Esophagus squamous epithelium (tissue), 4 donors: Measurements from ENCODE around the gene COL28A1.

Experiments used
- POLR2A ChIP-seq, 4 donors: fragments of 450-650 bp; IDR thresholded peaks; one replicate each; pipeline ENCODE4 v1.6.1; 2017; ENCODE audit warnings: antibody characterized with exemption in 4 of 4, mild to moderate bottlenecking in 4 of 4, moderate library complexity in 3 of 4
- TF ChIP-seq, protein P1 (sequence below), 6 experiments: fragments of 450-650 bp in 4 of 6; fragments of 200-600 bp in 2 of 6; sonication (generic) in 2 of 6; IDR thresholded peaks; one replicate each; pipeline ENCODE4 v1.5.1; 2016 to 2019; ENCODE audit warnings: antibody characterized with exemption in 6 of 6, mild to moderate bottlenecking in 4 of 6, moderate library complexity in 4 of 6

DNA sequence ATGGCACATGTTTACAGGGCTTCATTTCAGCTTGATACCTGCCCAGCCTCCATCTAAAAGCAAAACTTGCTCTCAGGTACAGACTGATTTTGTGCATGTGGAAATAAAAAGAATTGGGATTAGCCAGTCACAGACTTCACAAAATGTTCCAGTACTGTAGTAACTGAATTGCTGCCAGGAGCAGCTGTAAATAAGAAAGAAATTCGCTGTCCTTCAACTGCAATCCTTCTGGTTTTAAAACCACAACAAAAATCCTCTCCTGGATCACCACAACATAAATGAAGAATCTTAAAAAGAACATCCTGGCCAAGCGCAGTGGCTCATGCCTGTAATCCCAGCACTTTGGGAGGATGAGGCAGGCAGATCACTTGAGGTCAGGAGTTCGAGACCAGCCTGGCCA lies 27.1 kb upstream of the COL28A1 start:
- TF ChIP-seq POLR2A (IDR thresholded peaks at IDR 0.05) = no peak
- TF ChIP-seq, protein P1, sequence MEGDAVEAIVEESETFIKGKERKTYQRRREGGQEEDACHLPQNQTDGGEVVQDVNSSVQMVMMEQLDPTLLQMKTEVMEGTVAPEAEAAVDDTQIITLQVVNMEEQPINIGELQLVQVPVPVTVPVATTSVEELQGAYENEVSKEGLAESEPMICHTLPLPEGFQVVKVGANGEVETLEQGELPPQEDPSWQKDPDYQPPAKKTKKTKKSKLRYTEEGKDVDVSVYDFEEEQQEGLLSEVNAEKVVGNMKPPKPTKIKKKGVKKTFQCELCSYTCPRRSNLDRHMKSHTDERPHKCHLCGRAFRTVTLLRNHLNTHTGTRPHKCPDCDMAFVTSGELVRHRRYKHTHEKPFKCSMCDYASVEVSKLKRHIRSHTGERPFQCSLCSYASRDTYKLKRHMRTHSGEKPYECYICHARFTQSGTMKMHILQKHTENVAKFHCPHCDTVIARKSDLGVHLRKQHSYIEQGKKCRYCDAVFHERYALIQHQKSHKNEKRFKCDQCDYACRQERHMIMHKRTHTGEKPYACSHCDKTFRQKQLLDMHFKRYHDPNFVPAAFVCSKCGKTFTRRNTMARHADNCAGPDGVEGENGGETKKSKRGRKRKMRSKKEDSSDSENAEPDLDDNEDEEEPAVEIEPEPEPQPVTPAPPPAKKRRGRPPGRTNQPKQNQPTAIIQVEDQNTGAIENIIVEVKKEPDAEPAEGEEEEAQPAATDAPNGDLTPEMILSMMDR (IDR thresholded peaks at IDR 0.05) = no peak
